HEK293 (cell line): Measurements from ENCODE around the gene MDH1B.

ENCODE experiments used
- BCL6B ChIP-seq: fragments of 450-650 bp; formaldehyde crosslinking; IDR thresholded peaks from 2 replicates; pipeline ENCODE4 v1.5.1; 2017; ENCODE audit warnings: missing biosample characterization, missing genetic modification characterization
- GLIS2 ChIP-seq: fragments of 450-650 bp; formaldehyde crosslinking; IDR thresholded peaks from 2 replicates; pipeline ENCODE4 v1.5.1; 2016; ENCODE audit warnings: missing biosample characterization, missing genetic modification characterization
- SETDB1 ChIP-seq: IDR thresholded peaks from one replicate; pipeline ENCODE4 v1.6.1; 2017; ENCODE audit warnings: mild to moderate bottlenecking, low read length, moderate library complexity, mixed read lengths; ENCODE audit not compliant: insufficient read length
- SP7 ChIP-seq: fragments of 450-650 bp; formaldehyde crosslinking; IDR thresholded peaks from 2 replicates; pipeline ENCODE4 v1.5.1; 2016; ENCODE audit warnings: missing biosample characterization, missing genetic modification characterization
- YY2 ChIP-seq: fragments of 450-650 bp; formaldehyde crosslinking; IDR thresholded peaks from 2 replicates; pipeline ENCODE4 v1.5.1; 2016; ENCODE audit warnings: missing biosample characterization, missing genetic modification characterization
- ZBTB10 ChIP-seq: fragments of 450-650 bp; formaldehyde crosslinking; IDR thresholded peaks from 2 replicates; pipeline ENCODE4 v1.5.1; 2016; ENCODE audit warnings: missing biosample characterization, missing genetic modification characterization
- ZNF416 ChIP-seq: fragments of 450-650 bp; formaldehyde crosslinking; IDR thresholded peaks from 2 replicates; pipeline ENCODE4 v1.5.1; 2016; ENCODE audit warnings: missing biosample characterization, missing genetic modification characterization
- TF ChIP-seq, protein P1 (sequence below): fragments of 450-650 bp; formaldehyde crosslinking; IDR thresholded peaks from 2 replicates; pipeline ENCODE4 v1.5.1; 2016; ENCODE audit warnings: missing biosample characterization, missing genetic modification characterization

DNA sequence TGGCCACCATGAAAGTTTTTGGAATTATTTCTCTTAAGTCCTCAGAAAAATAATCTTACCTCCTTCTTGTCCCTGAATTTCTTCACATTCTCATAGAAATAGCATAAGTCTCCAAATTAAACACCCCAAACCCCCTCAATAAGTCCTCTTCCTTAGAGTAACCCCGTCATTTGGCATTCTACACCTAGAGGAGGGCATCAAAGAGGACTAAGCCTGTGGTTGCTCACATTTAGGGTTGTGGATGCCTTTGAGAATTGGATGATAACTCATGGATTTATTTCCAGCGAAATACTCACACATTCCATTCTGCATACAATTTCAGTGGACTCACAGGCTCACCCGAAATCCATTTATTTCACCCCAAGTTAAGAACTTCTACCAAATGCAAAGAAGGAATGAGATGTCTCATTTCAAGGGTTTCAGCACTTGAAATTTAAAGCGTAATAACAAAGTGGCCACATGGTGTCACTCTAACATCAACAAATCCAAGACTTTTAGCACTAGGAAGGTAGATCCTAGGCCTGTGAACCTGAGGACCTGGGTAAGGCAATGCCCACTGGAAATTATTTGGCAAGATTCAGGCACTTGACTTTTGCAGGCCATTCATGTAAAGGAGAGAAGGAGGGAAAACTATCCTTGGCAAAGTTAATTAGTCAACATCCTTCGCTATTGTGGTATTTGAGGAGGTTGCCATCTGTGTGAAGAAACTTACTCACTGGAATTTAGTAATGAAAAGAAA is 71.6 kb downstream of the MDH1B start:
- TF ChIP-seq SP7 (no peak), SETDB1 (no peak), GLIS2 (tag by site-specific recombination) (no peak), YY2 (tag by site-specific recombination) (no peak), ZBTB10 (tag by site-specific recombination) (no peak), ZNF416 (no peak), BCL6B (no peak)
- TF ChIP-seq, protein P1, sequence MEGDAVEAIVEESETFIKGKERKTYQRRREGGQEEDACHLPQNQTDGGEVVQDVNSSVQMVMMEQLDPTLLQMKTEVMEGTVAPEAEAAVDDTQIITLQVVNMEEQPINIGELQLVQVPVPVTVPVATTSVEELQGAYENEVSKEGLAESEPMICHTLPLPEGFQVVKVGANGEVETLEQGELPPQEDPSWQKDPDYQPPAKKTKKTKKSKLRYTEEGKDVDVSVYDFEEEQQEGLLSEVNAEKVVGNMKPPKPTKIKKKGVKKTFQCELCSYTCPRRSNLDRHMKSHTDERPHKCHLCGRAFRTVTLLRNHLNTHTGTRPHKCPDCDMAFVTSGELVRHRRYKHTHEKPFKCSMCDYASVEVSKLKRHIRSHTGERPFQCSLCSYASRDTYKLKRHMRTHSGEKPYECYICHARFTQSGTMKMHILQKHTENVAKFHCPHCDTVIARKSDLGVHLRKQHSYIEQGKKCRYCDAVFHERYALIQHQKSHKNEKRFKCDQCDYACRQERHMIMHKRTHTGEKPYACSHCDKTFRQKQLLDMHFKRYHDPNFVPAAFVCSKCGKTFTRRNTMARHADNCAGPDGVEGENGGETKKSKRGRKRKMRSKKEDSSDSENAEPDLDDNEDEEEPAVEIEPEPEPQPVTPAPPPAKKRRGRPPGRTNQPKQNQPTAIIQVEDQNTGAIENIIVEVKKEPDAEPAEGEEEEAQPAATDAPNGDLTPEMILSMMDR: peak; percentile 45; the same call in 1 of the 2 replicates
